Testis (tissue), 2 donors: Measurements from ENCODE around the gene KAT14.

ENCODE experiments used
- POLR2A ChIP-seq: fragments of 450-650 bp; IDR thresholded peaks from one replicate; pipeline ENCODE4 v1.6.1; 2017; ENCODE audit warnings: antibody characterized with exemption, mild to moderate bottlenecking, moderate library complexity
- TF ChIP-seq, protein P1 (sequence below), 3 experiments: fragments of 450-650 bp in 2 of 3; fragments of 200-600 bp in 1 of 3; sonication (generic) in 1 of 3; IDR thresholded peaks; one replicate each; pipeline ENCODE4 v1.5.1; 2016 to 2019; ENCODE audit warnings: antibody characterized with exemption in 3 of 3, mild to moderate bottlenecking in 2 of 3, moderate library complexity in 1 of 3

- TF ChIP-seq, protein P1, sequence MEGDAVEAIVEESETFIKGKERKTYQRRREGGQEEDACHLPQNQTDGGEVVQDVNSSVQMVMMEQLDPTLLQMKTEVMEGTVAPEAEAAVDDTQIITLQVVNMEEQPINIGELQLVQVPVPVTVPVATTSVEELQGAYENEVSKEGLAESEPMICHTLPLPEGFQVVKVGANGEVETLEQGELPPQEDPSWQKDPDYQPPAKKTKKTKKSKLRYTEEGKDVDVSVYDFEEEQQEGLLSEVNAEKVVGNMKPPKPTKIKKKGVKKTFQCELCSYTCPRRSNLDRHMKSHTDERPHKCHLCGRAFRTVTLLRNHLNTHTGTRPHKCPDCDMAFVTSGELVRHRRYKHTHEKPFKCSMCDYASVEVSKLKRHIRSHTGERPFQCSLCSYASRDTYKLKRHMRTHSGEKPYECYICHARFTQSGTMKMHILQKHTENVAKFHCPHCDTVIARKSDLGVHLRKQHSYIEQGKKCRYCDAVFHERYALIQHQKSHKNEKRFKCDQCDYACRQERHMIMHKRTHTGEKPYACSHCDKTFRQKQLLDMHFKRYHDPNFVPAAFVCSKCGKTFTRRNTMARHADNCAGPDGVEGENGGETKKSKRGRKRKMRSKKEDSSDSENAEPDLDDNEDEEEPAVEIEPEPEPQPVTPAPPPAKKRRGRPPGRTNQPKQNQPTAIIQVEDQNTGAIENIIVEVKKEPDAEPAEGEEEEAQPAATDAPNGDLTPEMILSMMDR (IDR thresholded peaks at IDR 0.05) = no peak
- TF ChIP-seq POLR2A = no peak
Measured at GRCh38 chr20:18133962-18134361, 3.7 kb upstream of the KAT14 start.
